Activated CD8-positive, alpha-beta memory T cell treated with anti-CD3 and anti-CD28 coated beads for 36 hours (primary cell): Measurements from ENCODE around the gene PROK1. TPM values are rescaled to one million over a fixed set of nuclear protein-coding genes. Genes with fewer than 3 reads are reported as not detected.
"Not testable (repeated sequence)": the region's sequence is repeated elsewhere in the genome, so short reads cannot be mapped to it uniquely, and the experiment has no call there.

Source experiments
- CTCF ChIA-PET: fragments of 350-600 bp; sonication (Branson Sonifier 250); formaldehyde crosslinking; loops from one replicate; lab custom pipeline; 2021; ENCODE audit warnings: antibody characterized with exemption; lab: Charles Lee
- POLR2A ChIA-PET: fragments of 350-600 bp; sonication (Branson Sonifier 250); formaldehyde crosslinking; loops from one replicate; lab custom pipeline; 2021; ENCODE audit warnings: antibody characterized with exemption; lab: Charles Lee
- total RNA-seq, 2 experiments: library from RNA; stranded (reverse); gene quantifications; one replicate each; pipeline ENCODE4 v1.2.3, GENCODE V29; 2021

PROK1 gene
- not detected for total RNA-seq

GRCh38 chr1:110450929-110451328 lies at the start of gene PROK1:
PROK1 (plus strand) TSS chr1:110451149; CDS start chr1:110451217, 68 bp downstream.
- CTCF ChIA-PET, result no interaction called here
- POLR2A ChIA-PET, result no interaction called here

GRCh38 chr1:110403805-110404204 lies 47.1 kb upstream of the PROK1 start:
- ChIA-PET CTCF (interaction anchor here (1.4 to 1.7 kb wide), 2 partner anchors 56 to 65 kb away, joined by 5 read pairs; partner anchors contain the start of gene RBM15), POLR2A (no interaction called here)

- CTCF ChIA-PET, result interaction anchor here (0.7 to 1.7 kb wide), 3 partner anchors 56 to 1104 kb away, joined by 3 to 5 read pairs (median 5); partner anchors contain the start of gene RBM15
- POLR2A ChIA-PET, result no interaction called here
Observed at GRCh38 chr1:110404401-110404800, 46.5 kb upstream of the PROK1 start.

GRCh38 chr1:110406407-110406806 lies 44.5 kb upstream of the PROK1 start:
- CTCF ChIA-PET, result interaction anchor here (1.2 kb wide), 1 partner anchor 198 kb away, joined by 6 read pairs; no protein-coding TSS in a partner anchor
- POLR2A ChIA-PET, result not testable (repeated sequence)

GRCh38 chr1:110407260-110408210 lies 43.4 kb upstream of the PROK1 start, which contains the start of gene LAMTOR5:
LAMTOR5 (minus strand) TSS chr1:110407694; CDS start chr1:110407620, 74 bp downstream.
- ChIA-PET POLR2A (interaction anchor here (0.8 to 1.4 kb wide), 4 partner anchors 10 to 557 kb away, joined by 3 to 5 read pairs (median 3); partner anchors contain the start of gene RBM15), CTCF (interaction anchor here (1.0 to 2.7 kb wide), 5 partner anchors 53 to 205 kb away, joined by 3 to 13 read pairs (median 8); no protein-coding TSS in a partner anchor)

GRCh38 chr1:110408488-110408887 lies 42.5 kb upstream of the PROK1 start:
- ChIA-PET CTCF (interaction anchor here (1.0 to 2.7 kb wide), 7 partner anchors 49 to 211 kb away, joined by 3 to 13 read pairs (median 6); no protein-coding TSS in a partner anchor), POLR2A (interaction anchor here (0.8 to 1.4 kb wide), 4 partner anchors 11 to 556 kb away, joined by 3 to 5 read pairs (median 3); partner anchors contain the start of gene RBM15)

- ChIA-PET POLR2A (interaction anchor here (0.6 kb wide), 1 partner anchor 171 kb away, joined by 4 read pairs; no protein-coding TSS in a partner anchor), CTCF (interaction anchor here (1.0 to 2.7 kb wide), 6 partner anchors 48 to 210 kb away, joined by 3 to 13 read pairs (median 7); no protein-coding TSS in a partner anchor)
Observed at GRCh38 chr1:110409316-110409715, 41.6 kb upstream of the PROK1 start.

GRCh38 chr1:110411173-110411735 lies 39.7 kb upstream of the PROK1 start:
- ChIA-PET CTCF (interaction anchor here (0.6 to 4.9 kb wide), 7 partner anchors 9 to 364 kb away, joined by 3 to 26 read pairs (median 3); no protein-coding TSS in a partner anchor), POLR2A (interaction anchor here (0.6 kb wide), 1 partner anchor 990 kb away, joined by 3 read pairs; no protein-coding TSS in a partner anchor)

- ChIA-PET CTCF (interaction anchor here (0.6 to 4.9 kb wide), 10 partner anchors 34 to 210 kb away, joined by 3 to 26 read pairs (median 4); no protein-coding TSS in a partner anchor), POLR2A (no interaction called here)
Observed at GRCh38 chr1:110412576-110412975, 38.4 kb upstream of the PROK1 start.

- CTCF ChIA-PET, result interaction anchor here (1.0 to 4.9 kb wide), 9 partner anchors 17 to 210 kb away, joined by 3 to 26 read pairs (median 4); no protein-coding TSS in a partner anchor
- POLR2A ChIA-PET, result not testable (repeated sequence)
Observed at GRCh38 chr1:110413045-110413444, 37.9 kb upstream of the PROK1 start.

- POLR2A ChIA-PET, result no interaction called here
Observed at GRCh38 chr1:110418729-110419128, 32.2 kb upstream of the PROK1 start.

GRCh38 chr1:110420023-110420662 lies 30.8 kb upstream of the PROK1 start:
- CTCF ChIA-PET, result interaction anchor here (0.7 kb wide), 1 partner anchor 8 kb away, joined by 3 read pairs; no protein-coding TSS in a partner anchor
- POLR2A ChIA-PET, result no interaction called here

More at GRCh38 chr1:110418729-110419128, 32.2 kb upstream of the PROK1 start:
- CTCF ChIA-PET, result no interaction called here

- ChIA-PET CTCF (interaction anchor here (0.7 kb wide), 1 partner anchor 9 kb away, joined by 3 read pairs; no protein-coding TSS in a partner anchor), POLR2A (no interaction called here)
Observed at GRCh38 chr1:110420874-110421793, 29.8 kb upstream of the PROK1 start.

- CTCF ChIA-PET, result no interaction called here
Observed at GRCh38 chr1:110424699-110425611, 26.0 kb upstream of the PROK1 start.

GRCh38 chr1:110425612-110426152 lies 25.3 kb upstream of the PROK1 start:
- ChIA-PET CTCF (no interaction called here), POLR2A (no interaction called here)

More at GRCh38 chr1:110424699-110425611, 26.0 kb upstream of the PROK1 start:
- POLR2A ChIA-PET, result no interaction called here

GRCh38 chr1:110426854-110427253 lies 24.1 kb upstream of the PROK1 start:
- ChIA-PET POLR2A (no interaction called here), CTCF (no interaction called here)
